GM12873 (cell line): Measurements from ENCODE around the gene ZNF329.
A peak's percentile ranks its signal among the peaks of the same experiment; 100 is the strongest.

Experiments
- CTCF ChIP-seq: IDR thresholded peaks from 2 replicates; pipeline ENCODE4 v1.5.1; 2012; ENCODE audit warnings: low read depth, mild to moderate bottlenecking, moderate library complexity, low read length, control low read depth; ENCODE audit not compliant: insufficient read depth; ENCODE audit errors: missing control alignments

Gene ZNF329

GRCh38 chr19:58150328-58150921 is at the start of gene ZNF329:
Gene ZNF329, minus strand, starts transcription at chr19:58150789. Its CDS starts 21,286 bp downstream, at chr19:58129503.
- TF ChIP-seq CTCF = peak; percentile 10

GRCh38 chr19:58196901-58197616 is 46.5 kb upstream of the ZNF329 start:
- no peak for TF ChIP-seq CTCF

- no peak for TF ChIP-seq CTCF
These were observed 33.2 kb upstream of the ZNF329 start for GRCh38 chr19:58183817-58184215.

- no peak for TF ChIP-seq CTCF
These were observed 32.6 kb upstream of the ZNF329 start, which contains the start of gene ZNF274 for GRCh38 chr19:58182989-58183816. Gene ZNF274, plus strand, starts transcription at chr19:58183061. Its CDS starts 905 bp downstream, at chr19:58183966.

GRCh38 chr19:58182577-58182988 is 32.0 kb upstream of the ZNF329 start:
- no peak for TF ChIP-seq CTCF

- peak; percentile 75 for TF ChIP-seq CTCF
These were observed 31.4 kb upstream of the ZNF329 start for GRCh38 chr19:58181902-58182576.
